ENCODE data around the gene DMD. TPM values are rescaled to one million over a fixed set of nuclear protein-coding genes. Genes with fewer than 3 reads are reported as not detected.
"Not testable (repeated sequence)": the region's sequence is repeated elsewhere in the genome, so short reads cannot be mapped to it uniquely, and the experiment has no call there.

Gene DMD
- total RNA-seq, 1 donor from 2014 or later, result 5.1 TPM

- no peak for ATAC-seq
Measured at GRCh38 chrX:32842053-32842452, 369.3 kb downstream of the DMD start.

GRCh38 chrX:32839781-32840180 is 371.6 kb downstream of the DMD start:
- no peak for ATAC-seq

- no peak for ATAC-seq
Measured at GRCh38 chrX:32825009-32825408, 386.3 kb downstream of the DMD start.

- no peak for ATAC-seq
Measured at GRCh38 chrX:32804034-32804433, 407.3 kb downstream of the DMD start.

GRCh38 chrX:32798990-32799389 is 412.4 kb downstream of the DMD start:
- no peak for ATAC-seq

GRCh38 chrX:32788936-32789335 is 422.4 kb downstream of the DMD start:
- ATAC-seq, result no peak

- no peak for ATAC-seq
Measured at GRCh38 chrX:32780109-32780508, 431.2 kb downstream of the DMD start.

- ATAC-seq, result no peak
Measured at GRCh38 chrX:32778965-32779364, 432.4 kb downstream of the DMD start.

- ATAC-seq, result no peak
Measured at GRCh38 chrX:32774966-32775365, 436.4 kb downstream of the DMD start.

- ATAC-seq, result no peak
Measured at GRCh38 chrX:32749070-32749469, 462.3 kb downstream of the DMD start.

GRCh38 chrX:32745323-32745722 is 466.0 kb downstream of the DMD start:
- no peak for ATAC-seq

- no peak for ATAC-seq
Measured at GRCh38 chrX:32744921-32745320, 466.4 kb downstream of the DMD start.

GRCh38 chrX:32741910-32742309 is 469.4 kb downstream of the DMD start:
- ATAC-seq, result no peak

- no peak for ATAC-seq
Measured at GRCh38 chrX:32708542-32708941, 502.8 kb downstream of the DMD start.

GRCh38 chrX:32705385-32705784 is 506.0 kb downstream of the DMD start:
- ATAC-seq, result not testable (repeated sequence)

- no peak for ATAC-seq
Measured at GRCh38 chrX:32687379-32687778, 524.0 kb downstream of the DMD start.

GRCh38 chrX:32678487-32678886 is 532.9 kb downstream of the DMD start:
- no peak for ATAC-seq

- no peak for ATAC-seq
Measured at GRCh38 chrX:32673193-32673592, 538.2 kb downstream of the DMD start.

- ATAC-seq, result no peak
Measured at GRCh38 chrX:32662516-32662915, 548.8 kb downstream of the DMD start.

- ATAC-seq, result no peak
Measured at GRCh38 chrX:32644476-32645245, 566.7 kb downstream of the DMD start.

- no peak for ATAC-seq
Measured at GRCh38 chrX:32642283-32642682, 569.1 kb downstream of the DMD start.

- no peak for ATAC-seq
Measured at GRCh38 chrX:32618154-32618553, 593.2 kb downstream of the DMD start.

- no peak for ATAC-seq
Measured at GRCh38 chrX:32614707-32615106, 596.6 kb downstream of the DMD start.

- ATAC-seq, result no peak
Measured at GRCh38 chrX:32599156-32599555, 612.2 kb downstream of the DMD start.

- no peak for ATAC-seq
Measured at GRCh38 chrX:32598707-32599106, 612.6 kb downstream of the DMD start.

Measured in esophagus mucosa (tissue), 1 donor.